DMS79 treated with DMSO at 0.1 percent for 48 hours (cell line): ENCODE results near the gene ARMH1.

Source experiments
- DNase-seq: peaks from one replicate; lab custom pipeline; 2025; lab: John Stamatoyannopoulos, UW

Gene ARMH1

DNA sequence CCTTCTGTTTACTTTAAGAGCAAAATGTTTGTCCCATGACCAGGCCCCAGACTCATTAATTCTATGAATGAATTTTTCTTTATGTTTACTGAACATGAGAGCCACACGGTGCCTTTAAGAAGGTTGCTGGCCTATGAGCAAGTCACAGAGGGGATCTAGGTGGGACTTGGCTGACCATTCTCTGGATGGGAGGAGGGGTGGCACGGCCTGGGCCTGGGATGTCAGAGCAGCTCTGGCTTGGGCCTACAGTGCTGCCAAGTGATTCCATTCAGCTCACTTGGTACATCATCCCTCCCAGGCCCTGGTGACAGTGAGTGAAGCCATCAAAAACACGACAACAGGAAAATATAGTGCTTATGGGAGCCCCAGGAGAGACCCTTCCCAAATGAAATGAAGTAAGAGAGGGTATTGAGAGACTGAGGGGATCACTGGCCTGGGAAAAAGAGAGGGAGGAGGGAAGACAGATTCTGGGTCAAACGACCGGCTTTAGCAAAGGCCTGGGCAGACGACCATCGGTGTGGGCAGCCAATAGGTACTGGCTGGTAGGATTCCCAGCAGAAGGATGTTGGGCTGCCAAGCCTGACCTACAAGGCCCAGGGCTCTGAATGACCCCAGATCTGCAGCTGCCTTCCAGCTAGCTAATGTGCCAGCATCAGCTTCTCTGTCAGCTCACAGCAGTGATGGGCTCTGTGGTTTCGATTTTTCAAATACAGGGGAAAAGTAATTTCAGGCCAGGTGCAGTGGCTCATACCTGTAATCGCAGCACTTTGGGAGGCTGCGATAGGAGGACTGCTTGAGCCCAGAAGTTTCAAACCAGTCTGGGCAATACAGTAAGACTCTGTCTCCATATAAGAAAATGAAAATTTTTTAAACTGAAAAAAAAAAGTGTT is 3.5 kb upstream of the ARMH1 start:
- DNase-seq, result no peak

- no peak for DNase-seq
These were observed 2.1 kb upstream of the ARMH1 start for GRCh38 chr1:44672254-44672955.

DNA sequence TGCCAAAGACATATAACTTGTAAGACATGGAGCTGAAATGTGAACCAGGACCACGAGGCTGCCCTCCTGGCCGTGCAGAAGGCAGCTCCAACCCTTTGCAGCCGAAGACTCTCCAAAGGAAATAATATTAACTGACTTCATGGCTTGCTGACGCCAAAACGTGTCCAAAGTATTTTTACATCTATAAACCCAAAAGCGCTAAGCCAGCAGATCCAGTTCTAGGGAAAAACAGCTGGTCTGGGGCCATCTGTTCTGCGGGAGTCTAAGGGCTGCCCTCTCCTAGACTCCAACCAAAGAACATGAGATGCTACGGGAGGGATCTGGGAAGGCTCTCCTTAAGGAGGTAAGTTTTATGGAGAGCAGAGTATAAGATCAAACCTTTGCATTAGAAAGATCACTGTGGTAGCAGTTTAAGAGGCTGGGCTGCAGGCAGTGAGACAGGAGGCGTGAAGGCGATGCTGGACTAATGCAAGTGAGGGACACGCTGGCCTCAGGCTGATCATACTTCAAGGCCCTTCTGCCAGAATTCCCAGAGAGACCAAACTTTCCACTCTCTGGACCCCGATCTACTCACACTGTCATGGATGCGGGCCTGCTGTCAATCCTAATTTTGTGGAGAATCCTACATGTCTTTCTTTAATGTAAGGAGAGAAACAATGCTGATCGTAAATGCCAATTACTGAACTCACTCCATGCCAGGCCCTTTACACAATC is 1.4 kb upstream of the ARMH1 start:
- DNase-seq, result no peak

GRCh38 chr1:44673675-44674112 is 820 bp upstream of the ARMH1 start:
- no peak for DNase-seq

DNA sequence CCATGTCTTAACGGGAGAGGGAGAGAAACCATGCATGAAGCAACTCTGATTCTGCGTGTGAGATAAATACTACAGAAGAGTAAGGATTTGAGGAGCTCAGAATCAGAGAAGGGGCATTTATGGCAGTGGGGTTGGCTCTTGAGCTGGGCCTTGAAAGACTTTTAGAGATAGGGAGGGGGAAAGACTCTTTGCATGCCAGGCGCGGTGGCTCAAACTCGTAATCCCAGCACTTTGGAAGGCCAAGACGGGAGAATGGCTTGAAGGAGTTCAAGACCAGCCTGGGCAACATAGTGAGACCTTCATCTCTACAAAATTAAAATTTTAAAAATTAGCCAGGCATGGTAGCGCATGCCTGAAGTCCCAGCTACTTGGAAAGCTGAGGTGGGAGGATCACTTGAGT is 672 bp downstream of the ARMH1 start:
- DNase-seq, result no peak

- DNase-seq, result no peak
These were observed 2.1 kb downstream of the ARMH1 start for GRCh38 chr1:44676484-44677200.

GRCh38 chr1:44677201-44677766 is 2.8 kb downstream of the ARMH1 start:
- DNase-seq, result no peak

- DNase-seq, result no peak
These were observed 3.6 kb downstream of the ARMH1 start for GRCh38 chr1:44678120-44678519.

- DNase-seq, result no peak
These were observed 4.1 kb downstream of the ARMH1 start for GRCh38 chr1:44678626-44679025.

- no peak for DNase-seq
These were observed 5.0 kb downstream of the ARMH1 start for GRCh38 chr1:44679468-44679867.

DNA sequence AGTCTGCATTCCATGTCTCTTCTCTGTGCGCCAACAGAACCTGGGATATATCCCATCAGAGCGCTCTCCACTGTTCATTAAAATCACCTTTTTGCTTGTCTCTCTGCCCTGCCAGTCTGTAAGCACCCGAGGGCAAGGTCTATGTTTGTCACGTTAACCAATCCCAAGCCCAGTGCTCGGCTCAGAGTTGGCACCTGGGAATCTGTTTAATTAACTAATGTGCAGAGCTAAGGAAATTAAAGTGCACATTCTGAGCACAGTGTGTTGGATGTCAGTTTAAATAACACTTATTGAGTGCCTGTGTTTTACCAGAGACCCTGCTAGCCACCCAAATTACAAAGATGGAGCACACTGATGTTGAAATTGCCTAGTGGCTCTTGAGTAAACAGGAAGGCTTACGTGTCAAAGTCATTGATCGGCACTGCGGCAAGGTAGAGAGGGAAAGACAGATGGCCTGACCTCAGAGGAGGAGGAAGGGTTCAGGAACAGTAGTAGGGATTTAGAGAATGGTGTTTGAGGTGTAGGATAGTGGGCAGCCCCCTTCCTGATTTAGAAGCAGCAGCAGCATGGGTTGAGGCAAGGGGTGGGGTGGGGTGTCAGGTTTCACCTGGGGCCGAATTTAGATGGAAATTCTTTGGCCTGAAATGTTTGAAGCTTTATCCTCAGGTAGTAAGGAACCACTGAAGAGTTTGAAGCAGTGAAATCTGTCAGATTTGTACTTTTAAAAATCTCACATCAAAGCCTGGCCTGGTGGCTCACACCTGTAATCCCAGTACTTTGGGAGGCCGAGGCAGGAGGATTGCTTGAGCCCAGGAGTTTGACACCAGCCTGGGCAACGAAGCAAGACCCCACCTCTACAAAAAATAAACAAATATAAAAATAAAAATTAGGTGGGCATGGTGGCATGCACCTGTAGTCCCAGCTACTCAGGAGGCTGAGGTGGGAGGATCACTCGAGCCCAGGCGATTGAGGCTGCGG is 7.7 kb downstream of the ARMH1 start:
- DNase-seq, result no peak

DNA sequence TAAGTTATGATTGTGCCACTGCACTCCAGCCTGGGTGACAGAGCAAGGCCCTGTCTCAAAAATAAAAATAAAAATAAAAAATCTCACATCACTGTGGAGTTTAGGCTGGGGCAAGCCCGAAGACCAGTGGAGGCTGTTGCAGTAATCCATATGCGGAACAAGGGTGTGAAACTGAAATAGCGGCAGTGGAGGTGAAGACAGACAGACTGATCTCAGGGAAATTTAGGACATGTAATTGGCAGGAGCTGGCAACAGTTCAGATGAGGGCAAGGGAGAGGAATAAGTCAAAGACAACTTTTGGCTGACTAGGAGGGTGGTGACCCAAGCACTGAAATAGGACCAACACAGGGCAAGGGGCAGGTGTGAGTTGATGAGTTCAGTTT is 8.4 kb downstream of the ARMH1 start:
- DNase-seq, result no peak

GRCh38 chr1:44684525-44684924 is 10.0 kb downstream of the ARMH1 start:
- DNase-seq, result no peak

GRCh38 chr1:44685218-44685617 is 10.7 kb downstream of the ARMH1 start:
- DNase-seq, result no peak

DNA sequence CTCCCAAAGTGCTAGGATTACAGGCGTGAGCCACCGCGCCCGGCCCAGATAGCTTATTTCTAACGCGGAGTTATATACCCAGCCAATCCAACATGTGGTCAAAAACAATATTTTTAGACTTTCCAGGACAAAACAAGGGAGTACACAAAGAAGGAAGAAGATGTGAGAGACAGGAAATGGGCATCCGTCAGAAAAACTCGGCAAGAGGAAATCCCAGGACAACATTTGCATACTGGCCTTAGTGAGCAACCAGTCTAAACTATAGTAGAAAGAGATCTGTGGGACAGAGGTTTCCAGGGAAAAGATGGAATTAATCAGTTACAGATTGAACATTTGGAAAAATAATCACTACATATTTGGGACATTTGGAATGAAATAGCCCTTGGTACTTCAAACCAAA is 11.4 kb downstream of the ARMH1 start:
- no peak for DNase-seq

- DNase-seq, result no peak
These were observed 14.4 kb downstream of the ARMH1 start for GRCh38 chr1:44688760-44689446.

GRCh38 chr1:44689447-44689765 is 14.9 kb downstream of the ARMH1 start:
- DNase-seq, result no peak

- DNase-seq, result no peak
These were observed 18.6 kb downstream of the ARMH1 start for GRCh38 chr1:44693159-44693558.

- DNase-seq, result no peak
These were observed 19.4 kb downstream of the ARMH1 start for GRCh38 chr1:44693900-44694299.

GRCh38 chr1:44694863-44695478 is 20.5 kb downstream of the ARMH1 start:
- DNase-seq, result no peak
